RWPE1 (cell line): ENCODE data around the gene MYL10.

Source experiments
- CTCF ChIA-PET: fragments of 350-600 bp; sonication (Branson Sonifier 250); formaldehyde crosslinking; extraction: SDS; loops from one replicate; lab custom pipeline; 2021; lab: Yijun Ruan, JAX
- POLR2A ChIA-PET: fragments of 400-600 bp; formaldehyde crosslinking; extraction: SDS; loops from one replicate; lab custom pipeline; 2020; ENCODE audit warnings: antibody characterized with exemption; ENCODE audit not compliant: low non-redundant PET; lab: Yijun Ruan, JAX
- DNase-seq: peaks from one replicate; pipeline ENCODE4 v3.0.0; 2012; ENCODE audit warnings: low spot score
- H3K27ac ChIP-seq: fragments of 450-650 bp; 2 replicates; pipeline ENCODE4 v1.5.1; 2017
- CTCF ChIP-seq: fragments of 450-650 bp; conservative IDR thresholded peaks from 2 replicates; pipeline ENCODE4 v1.5.1; 2017; ENCODE audit warnings: low read depth, mild to moderate bottlenecking

MYL10 gene

GRCh38 chr7:101590663-101591435, 38.2 kb downstream of the MYL10 start:
- ChIA-PET CTCF (interaction anchor here (0.6 to 0.8 kb wide), 3 partner anchors 11 to 199 kb away, joined by 3 to 5 read pairs (median 4); no protein-coding TSS in a partner anchor), POLR2A (no interaction called here)
- no peak for TF ChIP-seq CTCF
- no peak for DNase-seq
- no peak overlapping the region for H3K27ac ChIP-seq

- CTCF ChIA-PET: interaction anchor here (0.7 to 1.5 kb wide), 2 partner anchors 13 to 17 kb away, joined by 4 to 6 read pairs; no protein-coding TSS in a partner anchor
- POLR2A ChIA-PET: interaction anchor here (0.6 kb wide), 1 partner anchor 562 kb away, joined by 8 read pairs; no protein-coding TSS in a partner anchor
- no peak for TF ChIP-seq CTCF
- H3K27ac ChIP-seq: no peak overlapping the region
- DNase-seq: no peak
Measured at GRCh38 chr7:101589976-101590662, 39.0 kb downstream of the MYL10 start.

- ChIA-PET CTCF (interaction anchor here (1.5 kb wide), 1 partner anchor 14 kb away, joined by 6 read pairs; no protein-coding TSS in a partner anchor), POLR2A (no interaction called here)
- TF ChIP-seq CTCF: no peak
- DNase-seq: no peak
- H3K27ac ChIP-seq: no peak overlapping the region
Measured at GRCh38 chr7:101589052-101589451, 40.0 kb downstream of the MYL10 start.

- CTCF ChIA-PET: no interaction called here
- H3K27ac ChIP-seq: no peak overlapping the region
- DNase-seq: no peak
- no peak for TF ChIP-seq CTCF
- POLR2A ChIA-PET: no interaction called here
Measured at GRCh38 chr7:101588131-101588935, 40.8 kb downstream of the MYL10 start.

- POLR2A ChIA-PET: no interaction called here
- H3K27ac ChIP-seq: no peak overlapping the region
- no peak for DNase-seq
- no peak for TF ChIP-seq CTCF
- CTCF ChIA-PET: no interaction called here
Measured at GRCh38 chr7:101586906-101587677, 42.0 kb downstream of the MYL10 start.
